OCI-LY3 (cell line): ENCODE data around the gene RTCA.

Experiments used
- H2AFZ ChIP-seq: fragments of 200-600, 300-600 bp; shearing (Covaris generic); 2 replicates; pipeline ENCODE4 v1.6.0; 2014; ENCODE audit warnings: antibody characterized with exemption, low read depth, low read length
- H3K27ac ChIP-seq: fragments of 200-600, 300-600 bp; sonication (generic); 2 replicates; pipeline ENCODE4 v1.5.1; 2014; ENCODE audit warnings: mild to moderate bottlenecking, low read length, moderate library complexity, mixed read lengths
- H3K27me3 ChIP-seq: fragments of 200-600, 300-600 bp; sonication (generic); 2 replicates; pipeline ENCODE4 v1.6.1; 2014; ENCODE audit warnings: low read depth, low read length, mixed read lengths
- H3K36me3 ChIP-seq: fragments of 200-600, 300-600 bp; sonication (generic); replicated peaks from 2 replicates; pipeline ENCODE3; 2014; ENCODE audit warnings: low read depth, low read length, mixed read lengths
- H3K4me1 ChIP-seq: fragments of 300-600, 200-600 bp; sonication (generic); 2 replicates; pipeline ENCODE4 v1.6.1; 2014; ENCODE audit warnings: low read length, mixed read lengths
- H3K4me2 ChIP-seq: fragments of 200-600, 300-600 bp; sonication (generic); 2 replicates; pipeline ENCODE4 v1.6.1; 2014; ENCODE audit warnings: low read length, mixed read lengths
- H3K4me3 ChIP-seq: fragments of 300-600, 200-600 bp; sonication (generic); 2 replicates; pipeline ENCODE4 v1.5.1; 2014; ENCODE audit warnings: antibody characterized with exemption, mild to moderate bottlenecking, low read length, moderate library complexity
- H3K79me2 ChIP-seq: fragments of 300-600, 200-600 bp; shearing (Covaris generic); 2 replicates; pipeline ENCODE4 v1.6.1; 2014; ENCODE audit warnings: mild to moderate bottlenecking, low read length, mixed read lengths
- H3K9ac ChIP-seq: fragments of 300-600, 200-600 bp; shearing (Covaris generic); 2 replicates; pipeline ENCODE4 v1.6.0; 2014; ENCODE audit warnings: mild to moderate bottlenecking, low read length, moderate library complexity
- H3K9me3 ChIP-seq: fragments of 200-600, 300-600 bp; shearing (Covaris generic); 2 replicates; pipeline ENCODE4 v1.6.1; 2014; ENCODE audit warnings: low read length, mixed read lengths; ENCODE audit not compliant: insufficient read depth
- H4K20me1 ChIP-seq: fragments of 200-600, 300-600 bp; sonication (generic); 2 replicates; pipeline ENCODE4 v1.6.1; 2016; ENCODE audit warnings: low read length, mixed read lengths; ENCODE audit not compliant: insufficient read depth
- CTCF ChIP-seq: fragments of 200-600, 300-600 bp; sonication (generic); IDR thresholded peaks from 2 replicates; pipeline ENCODE4 v1.5.1; 2014; ENCODE audit warnings: antibody characterized with exemption, low read length, low read depth
- EZH2phosphoT487 ChIP-seq: fragments of 200-600 bp; shearing (Covaris generic); IDR thresholded peaks from 2 replicates; pipeline ENCODE4 v1.6.1; 2018; ENCODE audit warnings: antibody characterized with exemption, mixed run types, low read depth

RTCA gene

GRCh38 chr1:100284591-100284990 is 18.6 kb downstream of the RTCA start:
- Histone ChIP-seq H3K4me2 (no peak overlapping the region), H3K4me1 (no peaks in the 10 kb centered on the region), H3K36me3 (peaks cover 22% of the 10 kb centered on the region), H3K27me3 (no peaks in the 10 kb centered on the region), H3K9ac (no peak overlapping the region), H3K79me2 (no peaks in the 10 kb centered on the region), H4K20me1 (no peaks in the 10 kb centered on the region), H3K9me3 (no peaks in the 10 kb centered on the region), H2AFZ (no peak overlapping the region), H3K4me3 (no peak overlapping the region), H3K27ac (no peak overlapping the region)
- TF ChIP-seq CTCF: no peak
- TF ChIP-seq EZH2phosphoT487: no peak

- no peak overlapping the region for H3K9ac ChIP-seq
- no peaks in the 10 kb centered on the region for H3K4me1 ChIP-seq
- H3K36me3 ChIP-seq: peaks cover 23% of the 10 kb centered on the region
- no peak overlapping the region for H3K4me2 ChIP-seq
- H3K9me3 ChIP-seq: no peaks in the 10 kb centered on the region
- no peak overlapping the region for H2AFZ ChIP-seq
- H3K27ac ChIP-seq: no peak overlapping the region
- no peaks in the 10 kb centered on the region for H3K79me2 ChIP-seq
- no peak overlapping the region for H3K4me3 ChIP-seq
- H4K20me1 ChIP-seq: no peaks in the 10 kb centered on the region
- TF ChIP-seq CTCF (no peak), EZH2phosphoT487 (no peak)
- H3K27me3 ChIP-seq: no peaks in the 10 kb centered on the region
These were observed 21.1 kb downstream of the RTCA start for GRCh38 chr1:100287162-100287561.

- H3K4me2 ChIP-seq: no peak overlapping the region
- H3K4me1 ChIP-seq: no peaks in the 10 kb centered on the region
- peaks cover 20% of the 10 kb centered on the region for H3K36me3 ChIP-seq
- no peak overlapping the region for H3K9ac ChIP-seq
- no peak overlapping the region for H3K4me3 ChIP-seq
- no peak for TF ChIP-seq CTCF
- no peak for TF ChIP-seq EZH2phosphoT487
- H3K27ac ChIP-seq: no peak overlapping the region
- H4K20me1 ChIP-seq: no peaks in the 10 kb centered on the region
- H3K79me2 ChIP-seq: no peaks in the 10 kb centered on the region
- no peak overlapping the region for H2AFZ ChIP-seq
- no peaks in the 10 kb centered on the region for H3K9me3 ChIP-seq
- no peaks in the 10 kb centered on the region for H3K27me3 ChIP-seq
These were observed 24.3 kb downstream of the RTCA start for GRCh38 chr1:100290291-100290690.

GRCh38 chr1:100292711-100293110 is 26.7 kb downstream of the RTCA start:
- no peaks in the 10 kb centered on the region for H3K27me3 ChIP-seq
- H3K4me2 ChIP-seq: no peak overlapping the region
- no peaks in the 10 kb centered on the region for H4K20me1 ChIP-seq
- no peak overlapping the region for H3K27ac ChIP-seq
- peaks cover 13% of the 10 kb centered on the region for H3K36me3 ChIP-seq
- H3K4me3 ChIP-seq: no peak overlapping the region
- H2AFZ ChIP-seq: no peak overlapping the region
- TF ChIP-seq CTCF (no peak), EZH2phosphoT487 (no peak)
- no peaks in the 10 kb centered on the region for H3K9me3 ChIP-seq
- no peaks in the 10 kb centered on the region for H3K79me2 ChIP-seq
- no peak overlapping the region for H3K9ac ChIP-seq
- H3K4me1 ChIP-seq: no peaks in the 10 kb centered on the region
